ENCODE measurements around the gene ATF1.

DNA sequence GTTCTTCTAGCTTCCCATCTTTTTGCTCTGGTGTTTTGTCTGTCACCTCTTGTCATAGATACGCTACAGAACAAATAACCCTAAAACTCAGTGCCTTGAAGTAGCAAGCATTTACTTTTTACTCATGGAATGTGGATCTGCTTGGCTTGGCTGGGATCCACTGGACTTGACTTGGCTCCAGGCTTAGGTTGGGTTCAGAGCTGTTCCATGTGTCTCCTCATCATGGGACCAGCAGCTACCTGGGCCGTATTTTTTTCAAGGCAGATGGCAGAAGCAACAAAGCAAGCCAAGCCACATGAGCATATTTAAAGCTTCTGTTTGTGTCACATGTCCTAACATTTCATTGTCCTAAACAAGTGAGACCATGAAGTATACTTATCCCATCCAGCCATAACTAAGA lies 48.7 kb upstream of the ATF1 start:
- TF ChIP-seq, protein P1, sequence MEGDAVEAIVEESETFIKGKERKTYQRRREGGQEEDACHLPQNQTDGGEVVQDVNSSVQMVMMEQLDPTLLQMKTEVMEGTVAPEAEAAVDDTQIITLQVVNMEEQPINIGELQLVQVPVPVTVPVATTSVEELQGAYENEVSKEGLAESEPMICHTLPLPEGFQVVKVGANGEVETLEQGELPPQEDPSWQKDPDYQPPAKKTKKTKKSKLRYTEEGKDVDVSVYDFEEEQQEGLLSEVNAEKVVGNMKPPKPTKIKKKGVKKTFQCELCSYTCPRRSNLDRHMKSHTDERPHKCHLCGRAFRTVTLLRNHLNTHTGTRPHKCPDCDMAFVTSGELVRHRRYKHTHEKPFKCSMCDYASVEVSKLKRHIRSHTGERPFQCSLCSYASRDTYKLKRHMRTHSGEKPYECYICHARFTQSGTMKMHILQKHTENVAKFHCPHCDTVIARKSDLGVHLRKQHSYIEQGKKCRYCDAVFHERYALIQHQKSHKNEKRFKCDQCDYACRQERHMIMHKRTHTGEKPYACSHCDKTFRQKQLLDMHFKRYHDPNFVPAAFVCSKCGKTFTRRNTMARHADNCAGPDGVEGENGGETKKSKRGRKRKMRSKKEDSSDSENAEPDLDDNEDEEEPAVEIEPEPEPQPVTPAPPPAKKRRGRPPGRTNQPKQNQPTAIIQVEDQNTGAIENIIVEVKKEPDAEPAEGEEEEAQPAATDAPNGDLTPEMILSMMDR (IDR thresholded peaks at IDR 0.05; ENCODE audit: low read length) = no peak
- no peak for TF ChIP-seq EZH2 (IDR thresholded peaks at IDR 0.05; ENCODE audit: borderline replicate concordance, low read length)

Measured in OCI-LY1 (cell line).